H1 (cell line): ENCODE measurements around the gene P4HB. TPM values are rescaled to one million over a fixed set of nuclear protein-coding genes. Genes with fewer than 3 reads are reported as not detected.

ENCODE experiments used
- CTCF ChIA-PET: fragments of 300-600 bp; sonication (Branson Sonifier 250); formaldehyde crosslinking; loops from one replicate; lab custom pipeline; 2021; ENCODE audit not compliant: partially characterized antibody; lab: Charles Lee
- POLR2A ChIA-PET: fragments of 300-600 bp; sonication (Branson Sonifier 250); formaldehyde crosslinking; loops from one replicate; lab custom pipeline; 2021; ENCODE audit warnings: inconsistent platforms; ENCODE audit not compliant: partially characterized antibody; lab: Charles Lee
- DNase-seq, 2 experiments: peaks; one replicate each; pipeline versions ENCODE4 v3.0.0 to v3.0.0-alpha.2; 2010 to 2022; ENCODE audit warnings: low spot score in 2 of 2, low read depth in 1 of 2, mixed read lengths in 1 of 2
- FAIRE-seq: peaks from 2 replicates; lab custom pipeline; 2011; peaks lifted over from hg19 to GRCh38; lab: Jason Lieb, UNC
- H2AFZ ChIP-seq: 2 replicates; pipeline ENCODE4 v1.8.1; 2012; ENCODE audit warnings: low read length, inconsistent platforms
- H2AK5ac ChIP-seq: 2 replicates; pipeline ENCODE4 v1.6.1; 2013; ENCODE audit warnings: low read depth, low read length
- H2BK120ac ChIP-seq: replicated peaks from 2 replicates; pipeline ENCODE3; 2013; ENCODE audit warnings: low read depth, low read length, inconsistent platforms
- H2BK12ac ChIP-seq: 2 replicates; pipeline ENCODE4 v1.6.1; 2013; ENCODE audit warnings: low read depth, low read length
- H2BK15ac ChIP-seq: 2 replicates; pipeline ENCODE4 v1.6.1; 2013; ENCODE audit warnings: low read length
- H2BK20ac ChIP-seq: 2 replicates; pipeline ENCODE4 v1.6.1; 2013; ENCODE audit warnings: low read length
- H2BK5ac ChIP-seq: 2 replicates; pipeline ENCODE4 v1.6.1; 2013; ENCODE audit warnings: low read depth, low read length
- H3K14ac ChIP-seq: 2 replicates; pipeline ENCODE4 v1.6.1; 2013; ENCODE audit warnings: inconsistent platforms; ENCODE audit not compliant: insufficient read length
- H3K18ac ChIP-seq: 2 replicates; pipeline ENCODE4 v1.6.1; 2013; ENCODE audit warnings: low read length; ENCODE audit errors: extremely low read depth
- H3K23ac ChIP-seq: 2 replicates; pipeline ENCODE4 v1.6.1; 2013; ENCODE audit warnings: inconsistent platforms; ENCODE audit not compliant: insufficient read length
- H3K23me2 ChIP-seq: 2 replicates; pipeline ENCODE4 v1.6.1; 2013; ENCODE audit warnings: low read depth, low read length
- H3K27ac ChIP-seq: 2 replicates; pipeline ENCODE4 v1.6.1; 2011; ENCODE audit warnings: low read depth, low read length, inconsistent platforms
- H3K27me3 ChIP-seq, 4 experiments: replicated peaks in 1 of 4; 1 replicate in 1 of 4; 2 replicates in 3 of 4; pipeline versions ENCODE4 v1.6.1 to v1.8.1; 2011 to 2013; ENCODE audit warnings: low read length in 3 of 4, mild to moderate bottlenecking in 3 of 4, inconsistent platforms in 2 of 4, mixed read lengths in 2 of 4, moderate library complexity in 1 of 4; ENCODE audit not compliant: control insufficient read depth in 3 of 4, insufficient read depth in 3 of 4; ENCODE audit errors: extremely low read depth in 1 of 4
- H3K36me3 ChIP-seq, 4 experiments: 2 replicates each; pipeline versions ENCODE4 v1.6.1 to v1.8.1; 2011 to 2013; ENCODE audit warnings: mild to moderate bottlenecking in 4 of 4, low read length in 3 of 4, moderate library complexity in 2 of 4, control low read depth in 1 of 4, inconsistent platforms in 1 of 4; ENCODE audit not compliant: insufficient read depth in 4 of 4, control insufficient read depth in 2 of 4
- H3K4ac ChIP-seq: replicated peaks from 2 replicates; pipeline ENCODE3; 2013; ENCODE audit warnings: low read length, low read depth, mixed read lengths, inconsistent platforms; ENCODE audit not compliant: insufficient read length
- H3K4me1 ChIP-seq, 4 experiments: replicated peaks in 1 of 4; 1 replicate in 1 of 4; 2 replicates in 3 of 4; pipeline versions ENCODE4 v1.6.1 to v1.8.1; 2011 to 2013; ENCODE audit warnings: low read length in 3 of 4, inconsistent platforms in 2 of 4, mixed read lengths in 1 of 4; ENCODE audit not compliant: insufficient read depth in 4 of 4, control insufficient read depth in 3 of 4
- H3K4me2 ChIP-seq, 2 experiments: 2 replicates each; pipeline versions ENCODE4 v1.6.1 to v1.8.1; 2011 to 2013; ENCODE audit warnings: low read depth in 2 of 2, low read length in 2 of 2, control low read depth in 1 of 2, inconsistent platforms in 1 of 2, mild to moderate bottlenecking in 1 of 2; ENCODE audit not compliant: insufficient read depth in 1 of 2
- H3K4me3 ChIP-seq, 4 experiments: fragments of 200-600, 300-600 bp in 1 of 4; sonication (generic), shearing (Covaris generic), sonication (Bioruptor Twin) in 1 of 4; 2 replicates each; pipeline versions ENCODE4 v1.5.1 to v1.8.1; 2011 to 2016; ENCODE audit warnings: low read length in 4 of 4, low read depth in 3 of 4, control low read depth in 2 of 4, inconsistent platforms in 2 of 4, mild to moderate bottlenecking in 2 of 4, mixed read lengths in 1 of 4, moderate library complexity in 1 of 4; ENCODE audit not compliant: insufficient read depth in 2 of 4; ENCODE audit errors: extremely low read depth in 1 of 4
- H3K56ac ChIP-seq: replicated peaks from 2 replicates; pipeline ENCODE3; 2013; ENCODE audit warnings: low read depth, mild to moderate bottlenecking, mixed read lengths, low read length, inconsistent platforms; ENCODE audit not compliant: insufficient read length
- H3K79me1 ChIP-seq: 2 replicates; pipeline ENCODE4 v1.6.1; 2013; ENCODE audit warnings: low read depth, low read length, control low read depth
- H3K79me2 ChIP-seq, 2 experiments: 2 replicates each; pipeline versions ENCODE4 v1.6.1 to v1.8.1; 2012 to 2013; ENCODE audit warnings: low read length in 2 of 2, mild to moderate bottlenecking in 2 of 2, inconsistent platforms in 1 of 2; ENCODE audit not compliant: insufficient read depth in 2 of 2, control insufficient read depth in 1 of 2
- H3K9ac ChIP-seq, 4 experiments: replicated peaks in 1 of 4; 1 replicate in 1 of 4; 2 replicates in 3 of 4; pipeline versions ENCODE4 v1.6.1 to v1.8.1; 2011 to 2013; ENCODE audit warnings: low read depth in 3 of 4, low read length in 3 of 4, control low read depth in 2 of 4, mild to moderate bottlenecking in 2 of 4, moderate library complexity in 2 of 4, inconsistent platforms in 1 of 4; ENCODE audit errors: extremely low read depth in 1 of 4
- H3K9me3 ChIP-seq, 2 experiments: 2 replicates each; pipeline versions ENCODE4 v1.6.1 to v1.8.1; 2012 to 2013; ENCODE audit warnings: mild to moderate bottlenecking in 2 of 2, moderate library complexity in 2 of 2, control low read depth in 1 of 2, inconsistent platforms in 1 of 2, low read depth in 1 of 2, low read length in 1 of 2, mixed read lengths in 1 of 2; ENCODE audit not compliant: insufficient read depth in 2 of 2
- H4K20me1 ChIP-seq, 2 experiments: replicated peaks in 1 of 2; 2 replicates each; pipeline versions ENCODE3 to v1.8.1; 2011 to 2013; ENCODE audit warnings: inconsistent platforms in 2 of 2, low read length in 2 of 2, mild to moderate bottlenecking in 1 of 2; ENCODE audit not compliant: insufficient read depth in 2 of 2, control insufficient read depth in 1 of 2
- H4K5ac ChIP-seq: 2 replicates; pipeline ENCODE4 v1.6.1; 2013; ENCODE audit warnings: low read length, low read depth, mixed read lengths, inconsistent platforms; ENCODE audit not compliant: insufficient read length
- H4K8ac ChIP-seq: 2 replicates; pipeline ENCODE4 v1.8.0; 2013; ENCODE audit warnings: mild to moderate bottlenecking, moderate library complexity, low read length, inconsistent platforms; ENCODE audit not compliant: insufficient read depth; ENCODE audit errors: extremely low read depth
- H4K91ac ChIP-seq: replicated peaks from 2 replicates; pipeline ENCODE3; 2013; ENCODE audit warnings: low read length, mixed read lengths, inconsistent platforms; ENCODE audit not compliant: insufficient read length
- BRCA1 ChIP-seq: IDR thresholded peaks from 2 replicates; pipeline ENCODE4 v1.6.1; 2012; ENCODE audit warnings: low read depth, low read length, improper control_type of control experiment
- CTBP2 ChIP-seq: IDR thresholded peaks from 2 replicates; pipeline ENCODE4 v1.7.0; 2011; ENCODE audit warnings: borderline replicate concordance, mild to moderate bottlenecking, moderate library complexity, mixed read lengths, low read length; ENCODE audit not compliant: insufficient read depth, insufficient read length
- KDM4A ChIP-seq: IDR thresholded peaks from one replicate; pipeline ENCODE4 v1.7.1; 2012; ENCODE audit warnings: low read depth, mild to moderate bottlenecking, moderate library complexity, low read length, inconsistent platforms; ENCODE audit not compliant: severe bottlenecking
- POLR2A ChIP-seq, 2 experiments: IDR thresholded peaks; 1 replicate in 1 of 2; 2 replicates in 1 of 2; pipeline ENCODE4 v1.6.1; 2011; ENCODE audit warnings: low read depth in 2 of 2, low read length in 2 of 2, mild to moderate bottlenecking in 2 of 2; ENCODE audit errors: control extremely low read depth in 1 of 2
- POU5F1 ChIP-seq: IDR thresholded peaks from 2 replicates; pipeline ENCODE4 v1.6.1; 2011; ENCODE audit warnings: low read depth, mild to moderate bottlenecking, low read length, moderate library complexity
- SIN3A ChIP-seq, 2 experiments: IDR thresholded peaks in 1 of 2; conservative IDR thresholded peaks in 1 of 2; 2 replicates each; pipeline ENCODE4 v1.6.1; 2011 to 2012; ENCODE audit warnings: low read length in 2 of 2, improper control_type of control experiment in 1 of 2, low read depth in 1 of 2, mild to moderate bottlenecking in 1 of 2
- SIRT6 ChIP-seq: IDR thresholded peaks from one replicate; pipeline ENCODE4 v1.7.1; 2012; ENCODE audit warnings: low read length, inconsistent platforms
- TCF12 ChIP-seq: IDR thresholded peaks from 2 replicates; pipeline ENCODE4 v1.6.1; 2011; ENCODE audit warnings: low read depth, mild to moderate bottlenecking, low read length
- WGBS, 2 experiments: shearing (Covaris generic) in 1 of 2; methylation state at CpG; one replicate each; pipeline versions ENCODE4 v1.1.6 to v1.1.7; 2013 to 2015; ENCODE audit warnings: low lambda C conversion rate in 2 of 2, mixed read lengths in 2 of 2, inconsistent platforms in 1 of 2, low coverage in 1 of 2, missing lambda C conversion rate in 1 of 2; ENCODE audit not compliant: insufficient replicate concordance in 2 of 2, insufficient coverage in 1 of 2, insufficient read length in 1 of 2; ENCODE audit errors: extremely low coverage in 1 of 2, missing lambda C conversion rate in 1 of 2; 5-methylcytosine and 5-hydroxymethylcytosine counted together
- polyA plus RNA-seq, 7 experiments: library from polyadenylated mRNA; depleted of rRNA in 3 of 7; stranded (reverse) in 5 of 7; unstranded in 2 of 7; fragments of >200 nt in 5 of 7; fragments of 200-250 nt in 2 of 7; gene quantifications; 1 replicate in 5 of 7; 2 replicates in 1 of 7; 4 replicates in 1 of 7; pipeline versions ENCODE4 v1.2.1 to v1.2.3, GENCODE V29; 2011 to 2013; ENCODE audit warnings: missing spikeins in 2 of 7, mixed read lengths in 2 of 7
- total RNA-seq: library from RNA; stranded (reverse); fragmentation: NEBNext Ultra II Directional; extraction: Animal tissue kit (Norgen Biotek cat#: 25700); gene quantifications from 2 replicates; pipeline ENCODE4 v1.2.1, GENCODE V29; 2021

The P4HB gene
- total and polyA plus RNA-seq, 2 of the 8 experiments (the other 6 are each of a cell fraction or from before 2014, with no cell fraction given) = 41.4 to 379 TPM

DNA sequence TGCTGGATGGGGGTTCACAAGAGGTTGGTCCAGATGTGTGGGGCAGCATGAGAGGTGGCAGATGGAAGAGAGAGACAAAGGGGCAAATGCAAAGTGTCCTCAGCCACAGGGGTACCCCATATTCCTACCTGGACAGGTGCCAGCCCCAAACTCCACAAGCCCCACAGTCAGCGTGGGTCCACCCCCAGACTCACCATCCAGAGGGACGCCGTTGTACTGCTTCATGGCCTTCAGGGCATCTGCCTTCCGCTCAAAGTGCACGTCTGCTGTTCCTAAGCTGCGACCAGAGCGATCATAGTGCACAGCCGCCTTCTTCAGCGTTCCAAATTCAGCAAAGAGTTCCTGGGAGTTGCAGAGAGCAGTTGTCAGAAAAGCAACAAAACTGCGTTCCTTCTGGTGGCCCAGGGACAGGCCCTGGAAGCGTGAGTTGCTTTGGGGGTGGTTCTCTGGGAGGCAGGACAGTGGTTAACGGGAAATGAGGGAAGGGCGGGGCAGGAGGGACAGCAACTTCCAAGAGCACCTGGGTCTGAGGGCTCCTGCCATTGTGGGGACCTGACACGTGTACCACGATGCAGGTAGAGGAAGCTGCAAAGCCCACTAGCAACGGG lies 28.8 kb upstream of the P4HB start:
- Histone ChIP-seq H3K79me2 (peaks cover 8 to 41% of the 10 kb centered on the region in 2 experiments), H3K18ac (no peak overlapping the region), H4K5ac (no peak overlapping the region), H3K27ac (no peak overlapping the region), H2BK20ac (no peak overlapping the region), H3K4ac (no peak overlapping the region), H3K23ac (no peak overlapping the region), H2BK12ac (peak overlapping the region; percentile 39; the same call in 1 of the 2 replicates), H3K23me2 (peaks cover 5% of the 10 kb centered on the region; the same call in 1 of the 2 replicates), H3K56ac (no peak overlapping the region), H3K4me1 (peaks cover 0 to 3% (median 2%) of the 10 kb centered on the region in 4 experiments; a peak in 5 of 7 replicates), H3K4me2 (no peak overlapping the region), H3K4me3 (no peak overlapping the region), H3K27me3 (no peaks in the 10 kb centered on the region), H4K20me1 (peaks cover 19 to 26% of the 10 kb centered on the region in 2 experiments), H3K9ac (no peak overlapping the region), H3K79me1 (peaks cover 18% of the 10 kb centered on the region), H2BK5ac (no peak overlapping the region), H2BK15ac (no peak overlapping the region), H2AFZ (no peak overlapping the region), H3K36me3 (peaks cover 32 to 49% (median 36%) of the 10 kb centered on the region in 4 experiments), H4K91ac (no peak overlapping the region), H2AK5ac (no peak overlapping the region), H3K9me3 (no peaks in the 10 kb centered on the region), H3K14ac (no peak overlapping the region), H4K8ac (peak overlapping the region; percentile 45; the same call in 1 of the 2 replicates), H2BK120ac (no peak overlapping the region)
- CTCF ChIA-PET = interaction anchor here (1.0 to 1.5 kb wide), 2 partner anchors 19 to 45 kb away, joined by 3 to 4 read pairs; no protein-coding TSS in a partner anchor
- DNase-seq (no peak), FAIRE-seq (no peak)
- POLR2A ChIA-PET = interaction anchor here (0.6 to 12.3 kb wide), 10 partner anchors 12 to 181 kb away, joined by 3 to 151 read pairs (median 3); partner anchors contain the start of gene ARHGDIA
- TF ChIP-seq POU5F1 = no peak
- no peak for TF ChIP-seq SIRT6
- peak in 1 of 2 experiments; percentile 19; a peak in 1 of 3 replicates for TF ChIP-seq POLR2A (IDR thresholded peaks at IDR 0.05; ENCODE audit: control extremely low read depth in 1 of 2, low read depth in 2 of 2, low read length in 2 of 2)
- TF ChIP-seq KDM4A = no peak
- TF ChIP-seq CTBP2 = no peak
- TF ChIP-seq SIN3A (conservative IDR thresholded peaks at IDR 0.05 in 1 of 2, IDR thresholded peaks at IDR 0.05 in 1 of 2; ENCODE audit: low read depth in 1 of 2, low read length in 2 of 2) = no peak
- no peak for TF ChIP-seq TCF12
- no peak for TF ChIP-seq BRCA1
- 90% methylated on average over 16 of the region's 16 CpGs; no CpG with 5 or more reads in 1 of the 2 experiments for WGBS, 2 experiments
